Measurements from ENCODE around the gene C22orf39. TPM values are rescaled to one million over a fixed set of nuclear protein-coding genes. Genes with fewer than 3 reads are reported as not detected.

C22orf39 gene
- total and polyA plus RNA-seq, 9 donors: 25.7 to 58.9 (median 33.5) TPM

DNA sequence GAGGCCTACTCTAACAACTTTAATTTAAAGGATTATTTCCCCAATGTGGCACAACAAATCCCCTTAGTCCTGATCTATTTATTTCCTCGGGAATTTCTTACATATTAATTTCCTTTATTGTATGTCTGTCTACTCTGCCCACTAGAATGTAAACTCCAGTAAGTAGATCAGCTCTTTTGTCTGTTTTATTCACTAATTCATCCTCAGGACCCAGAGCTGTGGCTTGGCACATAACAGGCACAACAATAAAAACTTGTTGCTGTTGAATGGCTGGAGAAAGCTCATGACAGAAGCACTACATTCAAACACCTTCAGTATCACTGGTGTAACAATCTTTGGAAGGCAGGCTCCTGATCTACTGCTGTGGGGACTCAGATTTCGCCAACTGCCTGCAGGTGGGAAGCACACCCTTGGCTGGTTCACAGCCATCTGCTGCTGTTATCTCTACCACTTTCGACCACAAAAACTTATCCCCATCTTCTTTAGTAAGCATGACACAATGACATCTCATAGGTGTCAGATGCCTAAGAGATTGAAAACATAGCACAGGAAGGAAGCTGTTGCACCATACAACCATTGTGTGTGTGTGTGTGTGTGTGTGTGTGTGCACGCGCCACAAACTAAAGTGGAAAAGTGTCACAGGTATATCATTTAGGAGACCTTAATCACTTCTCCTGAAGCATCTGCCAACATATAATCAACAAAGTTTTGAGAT is 27.9 kb downstream of the C22orf39 start:
- Histone ChIP-seq H3K9me3 (no peaks in the 10 kb centered on the region), H3K27ac (no peak overlapping the region), H3K27me3 (no peaks in the 10 kb centered on the region), H3K4me1 (ENCODE audit: insufficient read depth) (no peaks in the 10 kb centered on the region), H3K36me3 (no peaks in the 10 kb centered on the region), H3K4me3 (no peak overlapping the region)
- WGBS, 3 donors: 82 to 86% (median 82%) methylated on average over 5 of the region's 5 CpGs
- intact Hi-C loops (cut with DNase I): loop anchor here in 1 of 4 donors (10.0 kb wide), 1 partner anchor 125 kb away; the partner anchor contains the start of gene CLTCL1
- TF ChIP-seq POLR2A (IDR thresholded peaks at IDR 0.05) (no peak), EP300 (IDR thresholded peaks at IDR 0.05) (no peak)
- TF ChIP-seq, protein P1, sequence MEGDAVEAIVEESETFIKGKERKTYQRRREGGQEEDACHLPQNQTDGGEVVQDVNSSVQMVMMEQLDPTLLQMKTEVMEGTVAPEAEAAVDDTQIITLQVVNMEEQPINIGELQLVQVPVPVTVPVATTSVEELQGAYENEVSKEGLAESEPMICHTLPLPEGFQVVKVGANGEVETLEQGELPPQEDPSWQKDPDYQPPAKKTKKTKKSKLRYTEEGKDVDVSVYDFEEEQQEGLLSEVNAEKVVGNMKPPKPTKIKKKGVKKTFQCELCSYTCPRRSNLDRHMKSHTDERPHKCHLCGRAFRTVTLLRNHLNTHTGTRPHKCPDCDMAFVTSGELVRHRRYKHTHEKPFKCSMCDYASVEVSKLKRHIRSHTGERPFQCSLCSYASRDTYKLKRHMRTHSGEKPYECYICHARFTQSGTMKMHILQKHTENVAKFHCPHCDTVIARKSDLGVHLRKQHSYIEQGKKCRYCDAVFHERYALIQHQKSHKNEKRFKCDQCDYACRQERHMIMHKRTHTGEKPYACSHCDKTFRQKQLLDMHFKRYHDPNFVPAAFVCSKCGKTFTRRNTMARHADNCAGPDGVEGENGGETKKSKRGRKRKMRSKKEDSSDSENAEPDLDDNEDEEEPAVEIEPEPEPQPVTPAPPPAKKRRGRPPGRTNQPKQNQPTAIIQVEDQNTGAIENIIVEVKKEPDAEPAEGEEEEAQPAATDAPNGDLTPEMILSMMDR (IDR thresholded peaks at IDR 0.05): no peak
- no peak for DNase-seq

DNA sequence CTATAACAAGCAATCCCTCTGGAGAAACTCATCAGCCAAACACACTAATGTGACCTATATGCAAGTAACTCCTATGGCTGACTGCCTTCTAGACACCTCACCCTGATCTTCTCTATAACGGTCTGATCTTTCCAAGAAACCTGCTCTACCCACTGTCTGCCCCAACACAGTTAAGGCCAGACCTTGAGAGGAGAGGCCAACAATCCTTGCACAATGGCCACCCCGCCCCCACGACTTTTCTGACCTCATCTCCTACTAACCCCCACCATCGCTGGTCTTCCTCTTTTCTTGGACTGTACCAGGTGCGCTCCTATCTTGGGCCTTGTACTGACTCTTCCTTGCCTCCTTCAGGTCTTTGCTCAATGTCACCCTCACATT is 28.4 kb downstream of the C22orf39 start:
- DNase-seq: no peak
- TF ChIP-seq EP300 (IDR thresholded peaks at IDR 0.05) (no peak), POLR2A (IDR thresholded peaks at IDR 0.05) (no peak)
- TF ChIP-seq, protein P1 (IDR thresholded peaks at IDR 0.05): no peak
- intact Hi-C loops (cut with DNase I): no loop called here
- WGBS, 3 donors: 85 to 90% (median 88%) methylated on average over 5 of the region's 5 CpGs
- H3K4me3 ChIP-seq: no peak overlapping the region
- no peaks in the 10 kb centered on the region for H3K4me1 ChIP-seq (ENCODE audit: insufficient read depth)
- H3K27ac ChIP-seq: no peak overlapping the region
- no peaks in the 10 kb centered on the region for H3K27me3 ChIP-seq
- H3K36me3 ChIP-seq: no peaks in the 10 kb centered on the region
- H3K9me3 ChIP-seq: no peaks in the 10 kb centered on the region

DNA sequence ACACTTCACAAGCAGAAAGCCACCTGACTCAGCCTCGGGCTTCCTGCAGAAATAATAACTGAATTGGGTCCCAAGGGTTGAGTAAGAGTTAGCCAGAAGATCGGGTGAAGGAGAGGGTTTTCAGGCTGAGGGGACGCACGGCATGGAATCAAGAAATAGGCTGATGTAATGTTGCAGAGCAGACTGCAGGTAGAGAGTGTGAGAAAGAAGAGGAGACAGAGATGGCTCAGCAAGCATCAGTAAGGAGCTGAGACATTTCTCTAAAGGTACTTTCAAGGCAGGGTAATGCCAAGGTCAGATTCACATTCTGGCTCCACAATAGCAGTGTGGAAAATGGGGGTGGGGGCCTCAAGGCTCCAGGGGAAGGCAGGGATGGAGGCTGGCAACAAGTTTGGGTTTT is 34.6 kb downstream of the C22orf39 start:
- WGBS, 3 donors: 82 to 86% (median 86%) methylated on average over 4 of the region's 4 CpGs
- TF ChIP-seq EP300 (IDR thresholded peaks at IDR 0.05): no peak
- TF ChIP-seq, protein P1 (IDR thresholded peaks at IDR 0.05): no peak
- TF ChIP-seq POLR2A (IDR thresholded peaks at IDR 0.05): no peak
- H3K36me3 ChIP-seq: no peaks in the 10 kb centered on the region
- no peak overlapping the region for H3K27ac ChIP-seq
- H3K4me3 ChIP-seq: no peak overlapping the region
- no peak for DNase-seq
- H3K4me1 ChIP-seq (ENCODE audit: insufficient read depth): no peaks in the 10 kb centered on the region
- no peaks in the 10 kb centered on the region for H3K9me3 ChIP-seq
- intact Hi-C loops (cut with DNase I): no loop called here
- H3K27me3 ChIP-seq: no peaks in the 10 kb centered on the region

DNA sequence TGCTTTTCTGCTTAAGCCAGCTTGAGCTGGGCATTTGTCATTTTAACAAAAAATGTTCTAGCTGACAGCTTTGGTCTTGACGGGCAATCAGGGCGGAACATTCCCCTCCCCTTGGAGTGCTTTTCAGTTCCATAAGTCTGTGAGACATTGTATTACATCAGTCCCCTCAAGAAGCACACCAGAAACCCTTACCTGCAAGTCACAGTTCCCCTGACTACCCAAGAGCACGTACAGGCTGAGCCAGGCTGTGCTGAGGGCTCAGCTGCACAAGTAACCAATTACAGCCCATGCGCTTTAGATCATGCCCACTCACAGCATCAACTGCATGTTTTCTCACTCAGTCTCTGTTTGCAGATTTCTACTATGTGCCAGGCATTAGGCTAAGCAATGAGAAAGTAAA is 35.0 kb downstream of the C22orf39 start:
- no peak for DNase-seq
- Histone ChIP-seq H3K9me3 (no peaks in the 10 kb centered on the region), H3K27ac (no peak overlapping the region), H3K4me3 (no peak overlapping the region), H3K27me3 (no peaks in the 10 kb centered on the region), H3K36me3 (no peaks in the 10 kb centered on the region), H3K4me1 (ENCODE audit: insufficient read depth) (no peaks in the 10 kb centered on the region)
- 83 to 94% (median 84%) methylated on average over 4 of the region's 4 CpGs for WGBS, 3 donors
- TF ChIP-seq EP300 (IDR thresholded peaks at IDR 0.05): no peak
- TF ChIP-seq, protein P1 (IDR thresholded peaks at IDR 0.05): no peak
- TF ChIP-seq POLR2A (IDR thresholded peaks at IDR 0.05): no peak
- intact Hi-C loops (cut with DNase I): no loop called here

All from ovary (tissue), 9 donors.